Nephron (organoid): ENCODE data around the gene ZNF385C.
"Not testable (repeated sequence)": the region's sequence is repeated elsewhere in the genome, so short reads cannot be mapped to it uniquely, and the experiment has no call there.

ENCODE experiments used
- H3K27ac Mint-ChIP-seq, 3 experiments: 2 replicates each; pipeline ENCODE4 v1.8.0; 2020; ENCODE audit warnings: mixed read lengths in 3 of 3, mild to moderate bottlenecking in 2 of 3, moderate library complexity in 1 of 3
- H3K27me3 Mint-ChIP-seq: 2 replicates; pipeline ENCODE4 v1.8.0; 2021; ENCODE audit warnings: low read depth, mild to moderate bottlenecking, moderate library complexity, mixed read lengths
- H3K36me3 Mint-ChIP-seq: 2 replicates; pipeline ENCODE4 v1.8.0; 2020; ENCODE audit warnings: low read depth, mixed read lengths
- H3K4me1 Mint-ChIP-seq: 2 replicates; pipeline ENCODE4 v1.8.0; 2020; ENCODE audit warnings: mixed read lengths
- H3K4me3 Mint-ChIP-seq, 3 experiments: 2 replicates each; pipeline ENCODE4 v1.8.0; 2020; ENCODE audit warnings: mild to moderate bottlenecking in 3 of 3, mixed read lengths in 3 of 3, moderate library complexity in 2 of 3
- H3K9me3 Mint-ChIP-seq: 2 replicates; pipeline ENCODE4 v1.8.0; 2020; ENCODE audit warnings: mixed read lengths
- TF ChIP-seq, protein P1 (sequence below), 3 experiments: fragments of 200-600 bp; sonication (generic); IDR thresholded peaks; one replicate each; pipeline ENCODE4 v1.5.0; 2021; ENCODE audit warnings: antibody characterized with exemption in 3 of 3; ENCODE audit not compliant: unreplicated experiment in 3 of 3

ZNF385C gene, protein sequence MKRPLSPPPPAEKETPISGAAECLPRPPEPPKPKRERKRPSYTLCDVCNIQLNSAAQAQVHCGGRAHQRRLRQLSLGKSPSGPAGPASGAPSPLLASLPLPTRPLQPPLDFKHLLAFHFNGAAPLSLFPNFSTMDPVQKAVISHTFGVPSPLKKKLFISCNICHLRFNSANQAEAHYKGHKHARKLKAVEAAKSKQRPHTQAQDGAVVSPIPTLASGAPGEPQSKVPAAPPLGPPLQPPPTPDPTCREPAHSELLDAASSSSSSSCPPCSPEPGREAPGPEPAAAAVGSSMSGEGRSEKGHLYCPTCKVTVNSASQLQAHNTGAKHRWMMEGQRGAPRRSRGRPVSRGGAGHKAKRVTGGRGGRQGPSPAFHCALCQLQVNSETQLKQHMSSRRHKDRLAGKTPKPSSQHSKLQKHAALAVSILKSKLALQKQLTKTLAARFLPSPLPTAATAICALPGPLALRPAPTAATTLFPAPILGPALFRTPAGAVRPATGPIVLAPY

DNA sequence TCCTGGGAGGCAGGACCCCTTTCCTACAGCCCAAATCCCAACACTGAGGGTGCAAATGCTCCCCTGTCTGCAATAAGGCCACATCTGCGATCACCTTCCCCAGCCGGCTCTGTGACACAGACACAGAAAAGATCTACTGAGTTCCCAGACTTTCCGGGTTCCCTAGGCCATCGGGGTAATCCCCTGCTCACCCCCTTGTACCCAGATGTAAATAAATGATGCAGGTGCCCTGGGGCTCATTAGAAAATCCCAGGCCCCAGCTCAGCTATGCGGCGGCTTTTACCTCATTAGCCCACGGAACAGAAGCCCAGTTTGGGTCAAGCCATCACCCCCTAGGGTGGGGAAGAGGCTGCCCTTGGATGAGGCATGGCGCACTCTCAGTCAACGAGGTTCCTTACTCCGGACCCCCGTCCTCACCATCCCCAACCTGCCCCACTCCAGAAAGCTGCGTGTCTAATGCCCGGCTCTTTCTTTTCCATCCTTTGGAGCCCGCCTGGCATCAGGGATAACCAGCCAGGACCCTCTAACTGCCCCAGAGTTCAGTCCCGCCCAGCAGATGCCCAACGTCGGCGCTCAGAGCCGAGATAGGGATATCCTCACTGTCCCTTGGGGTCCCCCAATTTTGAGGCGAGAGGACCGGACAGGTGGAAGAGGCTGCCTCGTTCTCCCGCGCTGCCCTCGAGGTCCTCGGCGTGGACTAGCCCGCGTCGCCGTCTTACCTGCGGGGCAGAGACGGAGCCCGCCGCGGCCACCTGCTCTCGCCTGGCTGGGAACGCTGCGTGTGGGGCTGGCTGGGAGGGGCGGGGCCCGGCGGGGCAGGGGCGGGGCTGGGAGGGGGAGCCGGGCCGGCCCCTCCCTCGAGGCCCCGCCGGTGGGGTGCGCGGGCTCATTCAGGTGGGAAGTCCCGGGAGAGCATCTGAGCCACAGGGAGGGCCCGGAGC lies at the start of gene ZNF385C:
ZNF385C (minus strand) TSS at position 783 of the 941 bp plus-strand sequence. CDS start 35,417 bp downstream, outside the sequence.
- TF ChIP-seq, protein P1, sequence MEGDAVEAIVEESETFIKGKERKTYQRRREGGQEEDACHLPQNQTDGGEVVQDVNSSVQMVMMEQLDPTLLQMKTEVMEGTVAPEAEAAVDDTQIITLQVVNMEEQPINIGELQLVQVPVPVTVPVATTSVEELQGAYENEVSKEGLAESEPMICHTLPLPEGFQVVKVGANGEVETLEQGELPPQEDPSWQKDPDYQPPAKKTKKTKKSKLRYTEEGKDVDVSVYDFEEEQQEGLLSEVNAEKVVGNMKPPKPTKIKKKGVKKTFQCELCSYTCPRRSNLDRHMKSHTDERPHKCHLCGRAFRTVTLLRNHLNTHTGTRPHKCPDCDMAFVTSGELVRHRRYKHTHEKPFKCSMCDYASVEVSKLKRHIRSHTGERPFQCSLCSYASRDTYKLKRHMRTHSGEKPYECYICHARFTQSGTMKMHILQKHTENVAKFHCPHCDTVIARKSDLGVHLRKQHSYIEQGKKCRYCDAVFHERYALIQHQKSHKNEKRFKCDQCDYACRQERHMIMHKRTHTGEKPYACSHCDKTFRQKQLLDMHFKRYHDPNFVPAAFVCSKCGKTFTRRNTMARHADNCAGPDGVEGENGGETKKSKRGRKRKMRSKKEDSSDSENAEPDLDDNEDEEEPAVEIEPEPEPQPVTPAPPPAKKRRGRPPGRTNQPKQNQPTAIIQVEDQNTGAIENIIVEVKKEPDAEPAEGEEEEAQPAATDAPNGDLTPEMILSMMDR (IDR thresholded peaks at IDR 0.05; ENCODE audit: unreplicated experiment in 3 of 3) = no peak
- Mint-ChIP-seq H3K4me1 (peaks cover 19% of the 10 kb centered on the region), H3K9me3 (no peaks in the 10 kb centered on the region), H3K27me3 (peaks cover 52% of the 10 kb centered on the region), H3K27ac (peak within 1 kb of the TSS in 1 of 3 experiments; percentile 66), H3K36me3 (no peaks in the 10 kb centered on the region), H3K4me3 (peak within 1 kb of the TSS; percentile 23 to 76 (median 66))

DNA sequence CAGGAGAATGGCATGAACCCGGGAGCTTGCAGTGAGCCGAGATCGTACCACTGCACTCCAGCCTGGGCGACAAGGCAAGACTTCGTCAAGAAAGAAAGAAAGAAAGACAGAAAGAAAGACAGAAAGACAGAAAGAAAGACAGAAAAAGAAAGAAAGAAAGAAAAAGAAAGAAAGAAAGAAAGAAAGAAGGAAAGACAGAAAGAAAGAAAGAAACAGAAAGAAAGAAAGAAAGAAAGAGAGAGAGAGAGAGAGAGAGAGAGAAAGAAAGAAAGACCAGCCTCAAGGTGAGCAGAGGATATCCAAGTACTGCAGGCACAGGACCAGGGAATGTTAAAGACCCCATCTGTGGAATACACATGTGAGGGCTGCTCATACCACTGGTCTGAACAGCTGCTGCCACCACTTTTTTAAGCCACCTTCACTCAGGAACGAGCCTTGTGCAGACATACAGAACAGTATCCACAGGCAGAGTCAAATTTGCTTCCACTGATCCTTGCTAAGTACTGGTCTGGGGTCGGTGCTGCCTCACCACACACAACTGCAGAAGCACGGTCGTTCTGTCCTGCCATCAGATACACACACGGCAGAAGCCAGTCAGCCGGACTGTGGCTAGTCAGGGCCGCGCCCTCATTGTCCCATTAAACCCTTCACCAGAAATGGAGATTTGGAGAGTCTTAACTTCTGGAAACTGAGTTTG lies 48.8 kb upstream of the ZNF385C start:
- H3K4me3 Mint-ChIP-seq = no peak overlapping the region
- peak overlapping the region in 1 of 3 experiments; percentile 48 for H3K27ac Mint-ChIP-seq
- no peaks in the 10 kb centered on the region for H3K9me3 Mint-ChIP-seq
- H3K36me3 Mint-ChIP-seq = peaks cover 25% of the 10 kb centered on the region
- TF ChIP-seq, protein P1 (IDR thresholded peaks at IDR 0.05; ENCODE audit: unreplicated experiment in 3 of 3) = no peak
- H3K4me1 Mint-ChIP-seq = peaks cover 22% of the 10 kb centered on the region
- H3K27me3 Mint-ChIP-seq = no peaks in the 10 kb centered on the region

DNA sequence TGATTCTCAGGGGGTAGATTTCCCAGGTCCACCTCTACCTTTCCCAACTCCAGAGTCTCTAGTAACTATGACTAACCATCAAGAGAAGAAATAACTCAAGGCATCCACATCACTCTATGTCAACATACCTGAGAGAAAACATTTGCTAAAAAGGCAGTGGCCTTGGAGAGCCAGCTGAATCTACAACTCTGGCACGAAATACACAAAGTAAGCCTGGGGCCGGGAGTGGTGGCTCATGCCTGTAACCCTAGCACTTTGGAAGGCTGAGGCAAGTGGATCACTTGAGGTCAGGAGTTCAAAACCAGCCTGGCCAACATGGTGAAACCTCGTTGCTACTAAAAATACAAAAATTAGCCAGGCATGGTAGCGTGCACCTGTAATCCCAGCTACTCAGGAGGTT lies 44.9 kb upstream of the ZNF385C start:
- peak overlapping the region in 2 of 3 experiments; percentile 38 to 61 for H3K27ac Mint-ChIP-seq
- H3K36me3 Mint-ChIP-seq = peaks cover 25% of the 10 kb centered on the region

DNA sequence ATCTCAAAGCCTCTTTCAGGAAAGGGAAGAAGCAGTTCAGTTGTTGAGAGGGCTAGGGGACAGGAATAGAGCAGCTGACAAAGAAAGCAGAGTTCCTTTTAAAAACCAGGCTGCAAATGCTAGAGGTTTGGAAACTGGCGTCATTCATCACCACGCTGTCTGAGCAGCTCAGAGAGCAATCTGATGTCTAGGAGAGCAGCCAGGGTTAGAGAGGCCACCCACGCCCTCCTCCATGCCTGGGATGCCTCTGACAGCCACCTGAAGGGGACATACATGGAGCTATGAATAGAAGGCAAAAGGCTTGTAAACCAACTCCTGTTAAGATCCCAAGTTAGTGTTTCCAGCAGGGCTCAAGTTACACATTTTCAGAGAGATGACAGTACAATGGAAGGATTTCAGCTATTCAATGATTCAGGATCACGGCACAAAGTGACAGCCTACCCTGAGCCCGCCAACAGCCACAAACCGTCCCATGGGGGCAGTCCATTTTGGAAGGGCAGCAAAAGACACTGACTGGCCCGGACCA lies 44.2 kb upstream of the ZNF385C start:
- Mint-ChIP-seq H3K9me3 (no peaks in the 10 kb centered on the region), H3K4me3 (peak overlapping the region in 1 of 3 experiments; percentile 8), H3K27me3 (no peaks in the 10 kb centered on the region), H3K36me3 (peaks cover 22% of the 10 kb centered on the region), H3K4me1 (peaks cover 55% of the 10 kb centered on the region), H3K27ac (peak overlapping the region; percentile 5 to 61 (median 38))
- TF ChIP-seq, protein P1 (IDR thresholded peaks at IDR 0.05; ENCODE audit: unreplicated experiment in 3 of 3) = no peak

More for the DNA sequence above, 44.9 kb upstream of the ZNF385C start:
- peak overlapping the region in 1 of 3 experiments; percentile 8 for H3K4me3 Mint-ChIP-seq
- H3K27me3 Mint-ChIP-seq, H3K9me3 Mint-ChIP-seq: not testable (repeated sequence)
- peaks cover 54% of the 10 kb centered on the region for H3K4me1 Mint-ChIP-seq

DNA sequence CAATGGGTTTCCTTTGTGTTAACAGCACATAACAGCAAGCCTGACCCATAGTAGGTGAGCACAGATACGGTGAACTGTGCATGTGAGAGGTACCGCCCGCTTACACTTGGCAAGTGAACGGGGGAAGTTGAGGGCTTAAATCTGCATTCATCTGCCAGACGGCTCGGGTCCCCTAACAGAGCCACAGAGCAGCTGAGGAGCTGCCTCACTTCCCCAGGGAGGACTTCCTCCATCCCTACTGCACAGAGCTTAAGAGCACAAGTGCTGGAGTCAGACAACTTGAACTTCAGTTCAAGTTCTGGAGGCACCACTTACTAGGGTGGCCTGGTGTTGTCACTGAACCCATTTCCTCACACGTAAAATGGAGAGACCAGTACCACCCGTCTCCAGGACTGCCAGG lies 43.1 kb upstream of the ZNF385C start:
- TF ChIP-seq, protein P1 (IDR thresholded peaks at IDR 0.05; ENCODE audit: unreplicated experiment in 3 of 3) = no peak
- no peaks in the 10 kb centered on the region for H3K9me3 Mint-ChIP-seq
- peaks cover 47% of the 10 kb centered on the region for H3K4me1 Mint-ChIP-seq
- H3K4me3 Mint-ChIP-seq = no peak overlapping the region
- H3K27me3 Mint-ChIP-seq = no peaks in the 10 kb centered on the region
- no peak overlapping the region for H3K27ac Mint-ChIP-seq
- peaks cover 17% of the 10 kb centered on the region for H3K36me3 Mint-ChIP-seq

DNA sequence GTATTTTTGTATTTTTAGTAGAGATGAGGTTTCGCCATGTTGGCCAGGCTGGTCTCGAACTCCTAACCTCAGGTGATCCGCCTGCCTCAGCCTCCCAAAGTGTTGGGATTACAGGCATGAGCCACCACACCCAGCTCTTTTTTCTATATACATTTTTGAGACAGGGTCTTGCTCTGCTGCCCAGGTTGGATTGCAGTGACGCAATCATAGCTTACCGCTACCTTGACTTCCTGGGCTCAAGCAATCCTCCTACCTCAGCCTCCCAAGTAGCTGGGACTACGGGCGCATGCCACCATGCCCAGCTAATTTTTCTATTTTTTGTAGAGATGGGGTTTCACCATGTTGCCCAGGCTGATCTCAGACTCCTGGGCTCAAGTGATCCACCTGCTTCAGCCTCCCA lies 42.4 kb upstream of the ZNF385C start:
- not testable (repeated sequence) for H3K4me3 Mint-ChIP-seq, H3K27me3 Mint-ChIP-seq, H3K9me3 Mint-ChIP-seq

More for the DNA sequence above, 42.4 kb upstream of the ZNF385C start:
- Mint-ChIP-seq H3K36me3 (peaks cover 17% of the 10 kb centered on the region), H3K4me1 (peaks cover 52% of the 10 kb centered on the region)
- not testable (repeated sequence) for H3K27ac Mint-ChIP-seq
